Measurements from ENCODE around the gene RMI1.
"Not testable (repeated sequence)": the region's sequence is repeated elsewhere in the genome, so short reads cannot be mapped to it uniquely, and the experiment has no call there.

The RMI1 gene

DNA sequence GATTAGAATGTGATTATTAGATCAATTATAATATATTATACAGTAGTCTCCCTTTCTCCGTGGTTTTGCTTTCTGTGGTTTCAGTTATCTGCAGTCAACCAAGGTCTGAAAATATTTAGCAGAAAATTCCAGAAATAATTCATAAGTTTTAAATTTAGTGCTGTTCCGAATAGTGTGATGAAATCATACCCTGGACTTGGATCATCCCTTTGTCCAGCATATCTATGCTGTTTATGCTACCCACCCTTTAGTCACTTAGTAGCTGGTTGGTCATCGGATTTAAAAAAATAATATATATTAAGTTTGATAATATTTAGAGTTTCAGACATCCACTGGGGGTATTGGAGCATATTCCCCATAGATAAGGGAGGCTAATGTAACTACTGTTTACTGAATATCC is 19.6 kb downstream of the RMI1 start:
- H3K9me3 ChIP-seq (ENCODE audit: control insufficient read depth in 1 of 2, low read length in 2 of 2) = no peaks in the 10 kb centered on the region
- no peak overlapping the region for H3K4me3 ChIP-seq (ENCODE audit: low read depth in 1 of 2, low read length in 2 of 2)
- H3K9ac ChIP-seq (ENCODE audit: low read depth in 1 of 2, low read length in 2 of 2) = no peak overlapping the region
- peaks cover 0 to 3% of the 10 kb centered on the region in 2 donors for H3K36me3 ChIP-seq (ENCODE audit: control insufficient read depth in 1 of 2, insufficient read depth in 2 of 2, low read length in 2 of 2)
- peaks cover 0 to 21% of the 10 kb centered on the region in 2 donors for H3K4me1 ChIP-seq (ENCODE audit: control insufficient read depth in 1 of 2, insufficient read depth in 2 of 2, low read length in 2 of 2)
- H3K27ac ChIP-seq (ENCODE audit: low read depth, low read length) = no peak overlapping the region
- H3K27me3 ChIP-seq (ENCODE audit: control insufficient read depth in 1 of 2, insufficient read depth in 2 of 2, low read length in 2 of 2) = no peaks in the 10 kb centered on the region

DNA sequence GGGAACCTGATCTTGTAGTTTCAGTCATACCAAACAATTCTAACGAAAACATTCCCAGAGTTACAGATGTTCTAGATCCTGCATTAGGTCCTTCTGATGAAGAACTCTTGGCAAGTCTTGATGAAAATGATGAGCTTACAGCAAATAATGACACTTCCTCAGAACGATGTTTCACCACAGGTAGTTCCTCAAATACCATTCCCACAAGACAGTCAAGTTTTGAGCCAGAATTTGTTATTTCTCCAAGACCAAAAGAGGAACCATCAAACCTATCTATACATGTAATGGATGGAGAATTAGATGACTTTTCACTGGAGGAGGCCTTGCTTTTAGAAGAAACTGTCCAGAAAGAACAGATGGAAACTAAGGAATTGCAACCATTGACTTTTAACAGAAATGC is 21.0 kb downstream of the RMI1 start:
- H3K27me3 ChIP-seq (ENCODE audit: control insufficient read depth in 1 of 2, insufficient read depth in 2 of 2, low read length in 2 of 2) = no peaks in the 10 kb centered on the region
- no peak overlapping the region for H3K27ac ChIP-seq (ENCODE audit: low read depth, low read length)
- H3K4me3 ChIP-seq (ENCODE audit: low read depth in 1 of 2, low read length in 2 of 2) = no peak overlapping the region
- H3K9ac ChIP-seq (ENCODE audit: low read depth in 1 of 2, low read length in 2 of 2) = no peak overlapping the region
- H3K36me3 ChIP-seq (ENCODE audit: control insufficient read depth in 1 of 2, insufficient read depth in 2 of 2, low read length in 2 of 2) = peaks cover 0 to 3% of the 10 kb centered on the region in 2 donors
- no peaks in the 10 kb centered on the region for H3K9me3 ChIP-seq (ENCODE audit: control insufficient read depth in 1 of 2, low read length in 2 of 2)
- H3K4me1 ChIP-seq (ENCODE audit: control insufficient read depth in 1 of 2, insufficient read depth in 2 of 2, low read length in 2 of 2) = peaks cover 0 to 21% of the 10 kb centered on the region in 2 donors

DNA sequence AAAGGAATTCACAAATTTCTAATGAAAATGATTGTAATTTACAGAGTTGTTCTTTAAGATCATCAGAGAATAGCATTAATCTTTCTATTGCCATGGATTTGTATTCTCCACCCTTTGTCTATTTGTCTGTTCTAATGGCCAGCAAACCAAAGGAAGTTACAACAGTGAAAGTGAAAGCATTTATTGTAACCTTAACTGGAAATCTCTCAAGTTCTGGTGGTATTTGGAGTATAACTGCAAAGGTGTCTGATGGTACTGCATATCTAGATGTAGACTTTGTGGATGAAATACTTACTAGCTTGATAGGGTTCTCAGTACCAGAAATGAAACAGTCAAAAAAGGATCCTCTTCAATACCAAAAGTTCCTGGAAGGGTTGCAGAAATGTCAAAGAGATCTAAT is 21.7 kb downstream of the RMI1 start:
- Histone ChIP-seq H3K27me3 (ENCODE audit: control insufficient read depth in 1 of 2, insufficient read depth in 2 of 2, low read length in 2 of 2) (no peaks in the 10 kb centered on the region), H3K36me3 (ENCODE audit: control insufficient read depth in 1 of 2, insufficient read depth in 2 of 2, low read length in 2 of 2) (peaks cover 0 to 3% of the 10 kb centered on the region in 2 donors), H3K4me3 (ENCODE audit: low read depth in 1 of 2, low read length in 2 of 2) (no peak overlapping the region), H3K27ac (ENCODE audit: low read depth, low read length) (no peak overlapping the region), H3K9ac (ENCODE audit: low read depth in 1 of 2, low read length in 2 of 2) (no peak overlapping the region), H3K4me1 (ENCODE audit: control insufficient read depth in 1 of 2, insufficient read depth in 2 of 2, low read length in 2 of 2) (peaks cover 0 to 21% of the 10 kb centered on the region in 2 donors), H3K9me3 (ENCODE audit: control insufficient read depth in 1 of 2, low read length in 2 of 2) (no peaks in the 10 kb centered on the region)

DNA sequence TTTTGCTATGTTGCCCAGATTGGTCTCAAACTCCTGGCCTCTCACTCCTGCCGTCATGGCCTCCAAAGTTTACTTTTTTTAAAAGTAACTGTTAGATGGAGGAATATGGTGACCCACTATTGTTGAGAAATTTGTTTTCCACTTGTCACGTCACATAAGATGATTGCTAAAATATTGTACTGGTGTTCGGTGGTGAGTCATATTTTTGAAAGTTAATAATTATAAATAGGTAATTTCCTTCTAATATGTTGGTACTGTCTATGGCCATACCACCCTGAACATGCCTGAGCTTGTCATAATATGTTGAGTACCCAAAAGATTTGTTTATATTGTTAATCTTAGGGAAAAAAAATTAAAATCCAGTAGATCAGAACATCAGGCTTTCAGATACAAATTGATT is 22.6 kb downstream of the RMI1 start:
- H3K4me3 ChIP-seq (ENCODE audit: low read depth in 1 of 2, low read length in 2 of 2) = no peak overlapping the region
- H3K36me3 ChIP-seq (ENCODE audit: control insufficient read depth in 1 of 2, insufficient read depth in 2 of 2, low read length in 2 of 2) = peaks cover 0 to 3% of the 10 kb centered on the region in 2 donors
- H3K27ac ChIP-seq (ENCODE audit: low read depth, low read length) = no peak overlapping the region
- no peaks in the 10 kb centered on the region for H3K27me3 ChIP-seq (ENCODE audit: control insufficient read depth in 1 of 2, insufficient read depth in 2 of 2, low read length in 2 of 2)
- peaks cover 0 to 20% of the 10 kb centered on the region in 2 donors for H3K4me1 ChIP-seq (ENCODE audit: control insufficient read depth in 1 of 2, insufficient read depth in 2 of 2, low read length in 2 of 2)
- no peak overlapping the region for H3K9ac ChIP-seq (ENCODE audit: low read depth in 1 of 2, low read length in 2 of 2)
- H3K9me3 ChIP-seq (ENCODE audit: control insufficient read depth in 1 of 2, low read length in 2 of 2) = no peaks in the 10 kb centered on the region

DNA sequence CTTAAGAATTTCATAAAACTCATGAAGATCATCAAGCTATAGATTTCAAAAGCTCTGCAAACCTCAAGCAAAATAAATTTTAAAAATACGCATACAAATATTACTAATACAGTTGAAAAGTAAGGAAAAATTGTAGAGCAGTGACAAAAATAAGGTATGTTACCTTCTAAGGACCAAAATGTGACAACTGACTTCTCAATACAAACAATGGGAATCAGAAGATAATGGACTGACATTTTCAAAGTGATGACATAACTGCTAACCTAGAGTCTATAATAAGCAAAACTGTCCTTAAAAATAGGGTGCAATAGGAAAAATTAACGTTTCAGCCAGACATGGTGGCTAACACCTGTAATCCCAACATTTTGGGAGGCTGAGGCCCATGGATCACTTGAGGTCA is 27.1 kb downstream of the RMI1 start:
- H3K9ac ChIP-seq (ENCODE audit: low read depth in 1 of 2, low read length in 2 of 2) = no peak overlapping the region
- H3K27ac ChIP-seq (ENCODE audit: low read depth, low read length) = no peak overlapping the region
- H3K9me3 ChIP-seq (ENCODE audit: control insufficient read depth in 1 of 2, low read length in 2 of 2) = no peaks in the 10 kb centered on the region
- H3K4me3 ChIP-seq (ENCODE audit: low read depth in 1 of 2, low read length in 2 of 2) = no peak overlapping the region
- no peaks in the 10 kb centered on the region for H3K27me3 ChIP-seq (ENCODE audit: control insufficient read depth in 1 of 2, insufficient read depth in 2 of 2, low read length in 2 of 2)
- H3K4me1 ChIP-seq (ENCODE audit: control insufficient read depth in 1 of 2, insufficient read depth in 2 of 2, low read length in 2 of 2) = peaks cover 0 to 10% of the 10 kb centered on the region in 2 donors
- no peaks in the 10 kb centered on the region for H3K36me3 ChIP-seq (ENCODE audit: control insufficient read depth in 1 of 2, insufficient read depth in 2 of 2, low read length in 2 of 2)

DNA sequence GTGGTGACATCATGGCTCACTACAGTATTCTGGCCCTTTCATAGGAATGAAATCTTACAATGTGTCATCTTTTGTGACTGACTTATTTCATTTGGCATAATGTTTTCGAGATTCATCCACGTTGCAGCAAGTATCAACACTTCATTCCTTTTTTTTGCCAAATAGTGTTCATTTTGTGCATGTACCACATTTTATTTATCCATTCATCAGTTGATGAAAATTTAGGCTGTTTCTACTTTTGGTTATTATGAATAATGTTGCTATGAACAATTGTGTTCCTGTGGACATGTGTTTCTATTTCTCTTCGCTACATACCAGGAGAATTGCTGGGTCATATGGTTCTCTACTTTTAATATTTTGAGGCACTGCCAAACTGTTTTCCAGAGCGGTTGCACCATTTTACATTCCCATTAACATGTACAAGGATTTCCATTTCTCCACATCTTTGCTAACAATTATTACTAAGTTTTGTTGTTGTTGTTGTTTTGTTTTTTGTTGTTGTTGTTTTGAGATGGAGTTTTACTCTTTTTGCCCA is 43.5 kb downstream of the RMI1 start:
- H3K9ac ChIP-seq (ENCODE audit: low read depth in 1 of 2, low read length in 2 of 2) = no peak overlapping the region
- H3K9me3 ChIP-seq (ENCODE audit: control insufficient read depth in 1 of 2, low read length in 2 of 2) = no peaks in the 10 kb centered on the region
- no peak overlapping the region for H3K27ac ChIP-seq (ENCODE audit: low read depth, low read length)
- H3K4me3 ChIP-seq (ENCODE audit: low read depth in 1 of 2, low read length in 2 of 2) = no peak overlapping the region
- no peaks in the 10 kb centered on the region for H3K27me3 ChIP-seq (ENCODE audit: control insufficient read depth in 1 of 2, insufficient read depth in 2 of 2, low read length in 2 of 2)
- H3K36me3 ChIP-seq (ENCODE audit: control insufficient read depth in 1 of 2, insufficient read depth in 2 of 2, low read length in 2 of 2) = no peaks in the 10 kb centered on the region
- H3K4me1 ChIP-seq (ENCODE audit: control insufficient read depth in 1 of 2, insufficient read depth in 2 of 2, low read length in 2 of 2) = no peaks in the 10 kb centered on the region

DNA sequence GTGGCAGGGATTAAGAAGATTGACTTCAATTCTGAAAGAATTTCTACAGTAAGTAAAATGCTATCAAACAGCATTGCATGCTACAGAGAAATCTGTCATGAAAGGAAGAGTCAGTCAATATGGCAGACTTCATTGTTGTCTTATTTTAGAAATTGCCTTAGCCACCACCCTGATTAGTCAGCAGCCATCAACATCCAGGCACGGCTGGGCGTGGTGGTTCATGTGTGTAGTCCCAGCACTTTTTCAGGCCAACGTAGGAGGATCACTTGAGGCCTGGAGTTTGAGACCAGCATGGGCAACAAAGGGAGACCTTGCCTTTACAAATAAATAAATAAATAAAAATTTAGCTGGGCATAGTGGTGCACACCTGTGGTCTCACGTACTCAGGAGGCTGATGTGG is 46.6 kb downstream of the RMI1 start:
- Histone ChIP-seq H3K9ac (ENCODE audit: low read depth in 1 of 2, low read length in 2 of 2) (no peak overlapping the region), H3K4me3 (ENCODE audit: low read depth in 1 of 2, low read length in 2 of 2) (no peak overlapping the region), H3K9me3 (ENCODE audit: control insufficient read depth in 1 of 2, low read length in 2 of 2) (no peaks in the 10 kb centered on the region), H3K36me3 (ENCODE audit: control insufficient read depth in 1 of 2, insufficient read depth in 2 of 2, low read length in 2 of 2) (no peaks in the 10 kb centered on the region), H3K27me3 (ENCODE audit: control insufficient read depth in 1 of 2, insufficient read depth in 2 of 2, low read length in 2 of 2) (no peaks in the 10 kb centered on the region), H3K4me1 (ENCODE audit: control insufficient read depth in 1 of 2, insufficient read depth in 2 of 2, low read length in 2 of 2) (no peaks in the 10 kb centered on the region), H3K27ac (ENCODE audit: low read depth, low read length) (no peak overlapping the region)

DNA sequence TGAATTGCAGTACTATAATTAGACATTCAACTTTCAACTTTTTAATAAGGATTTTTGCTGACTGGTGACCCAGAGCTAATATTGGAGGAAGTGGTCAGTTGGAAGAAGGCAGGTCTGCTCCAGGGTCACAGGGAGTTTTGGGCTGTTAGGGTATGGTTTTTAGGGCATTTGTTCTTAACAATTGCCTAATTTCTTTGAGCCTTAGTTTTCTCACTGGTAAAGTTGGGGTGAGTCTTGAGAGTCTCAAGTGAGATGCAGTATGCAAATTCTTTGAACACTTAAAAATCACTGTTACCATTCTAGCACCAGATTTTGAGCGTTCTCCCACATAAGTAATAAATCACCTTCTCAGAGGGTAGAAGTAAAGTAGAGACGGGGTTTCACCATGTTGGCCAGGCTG is 50.9 kb downstream of the RMI1 start:
- Histone ChIP-seq H3K27ac (ENCODE audit: low read depth, low read length) (no peak overlapping the region), H3K36me3 (ENCODE audit: control insufficient read depth in 1 of 2, insufficient read depth in 2 of 2, low read length in 2 of 2) (no peaks in the 10 kb centered on the region), H3K9me3 (ENCODE audit: control insufficient read depth in 1 of 2, low read length in 2 of 2) (no peaks in the 10 kb centered on the region)

DNA sequence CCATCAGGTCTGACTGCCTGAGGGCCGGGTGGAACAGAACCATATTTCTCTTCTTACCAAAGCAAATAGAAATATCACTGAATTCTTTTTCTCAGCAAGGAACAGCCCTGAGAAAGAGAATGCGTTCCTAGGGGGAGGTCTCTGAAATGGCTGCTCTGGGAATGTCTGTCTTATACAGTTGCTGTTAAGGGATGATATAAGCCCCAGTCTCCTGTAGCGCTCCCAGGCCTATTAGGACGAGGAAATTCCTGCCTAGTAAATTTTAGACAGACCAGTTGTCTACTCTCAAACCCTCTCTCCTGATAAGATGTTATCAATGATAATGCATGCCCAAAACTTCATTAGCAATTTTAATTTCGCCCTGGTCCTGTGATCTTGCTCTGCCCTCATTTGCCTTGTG is 61.3 kb downstream of the RMI1 start:
- H3K9me3 ChIP-seq (ENCODE audit: control insufficient read depth in 1 of 2, low read length in 2 of 2); H3K36me3 ChIP-seq (ENCODE audit: control insufficient read depth in 1 of 2, insufficient read depth in 2 of 2, low read length in 2 of 2); H3K27me3 ChIP-seq (ENCODE audit: control insufficient read depth in 1 of 2, insufficient read depth in 2 of 2, low read length in 2 of 2); H3K27ac ChIP-seq (ENCODE audit: low read depth, low read length); H3K4me1 ChIP-seq (ENCODE audit: control insufficient read depth in 1 of 2, insufficient read depth in 2 of 2, low read length in 2 of 2); H3K4me3 ChIP-seq (ENCODE audit: low read depth in 1 of 2, low read length in 2 of 2); H3K9ac ChIP-seq (ENCODE audit: low read depth in 1 of 2, low read length in 2 of 2): not testable (repeated sequence)

More for the DNA sequence above, 50.9 kb downstream of the RMI1 start:
- Histone ChIP-seq H3K9ac (ENCODE audit: low read depth in 1 of 2, low read length in 2 of 2) (no peak overlapping the region), H3K4me1 (ENCODE audit: control insufficient read depth in 1 of 2, insufficient read depth in 2 of 2, low read length in 2 of 2) (no peaks in the 10 kb centered on the region), H3K27me3 (ENCODE audit: control insufficient read depth in 1 of 2, insufficient read depth in 2 of 2, low read length in 2 of 2) (no peaks in the 10 kb centered on the region), H3K4me3 (ENCODE audit: low read depth in 1 of 2, low read length in 2 of 2) (no peak overlapping the region)

DNA sequence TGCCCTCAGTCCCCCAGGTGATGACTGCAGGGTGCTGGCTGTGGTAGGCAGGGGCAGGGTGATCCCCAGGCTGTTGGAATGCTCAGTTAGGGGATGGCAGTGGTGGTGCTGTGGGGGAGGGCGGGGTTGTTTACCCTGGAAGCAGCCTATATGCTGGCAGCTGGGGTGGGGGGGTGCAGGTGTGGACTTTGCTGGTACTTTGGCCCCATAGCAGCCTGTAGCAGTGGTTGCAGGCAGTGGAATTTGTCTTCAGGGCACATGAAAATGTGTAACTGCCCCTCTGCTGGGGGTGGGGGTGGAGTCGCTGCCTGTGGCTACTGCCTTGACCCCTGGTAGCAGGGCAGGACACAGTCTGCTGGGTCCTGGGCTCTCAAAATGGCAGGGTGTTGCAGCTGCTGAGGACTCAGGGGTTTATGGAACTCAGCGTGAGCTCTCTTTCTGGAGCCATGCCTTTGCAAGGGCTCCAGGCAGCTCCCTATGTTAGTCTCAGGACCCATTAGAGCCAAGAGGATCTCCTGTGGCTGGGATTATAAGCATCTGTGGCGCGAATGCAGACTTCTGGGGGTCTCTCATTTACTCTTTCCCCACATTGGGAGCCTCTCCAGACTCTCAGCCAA is 65.0 kb downstream of the RMI1 start:
- Histone ChIP-seq H3K27ac (ENCODE audit: low read depth, low read length) (no peak overlapping the region), H3K9ac (ENCODE audit: low read depth in 1 of 2, low read length in 2 of 2) (no peak overlapping the region), H3K4me3 (ENCODE audit: low read depth in 1 of 2, low read length in 2 of 2) (no peak overlapping the region), H3K9me3 (ENCODE audit: control insufficient read depth in 1 of 2, low read length in 2 of 2) (no peaks in the 10 kb centered on the region), H3K36me3 (ENCODE audit: control insufficient read depth in 1 of 2, insufficient read depth in 2 of 2, low read length in 2 of 2) (no peaks in the 10 kb centered on the region), H3K27me3 (ENCODE audit: control insufficient read depth in 1 of 2, insufficient read depth in 2 of 2, low read length in 2 of 2) (no peaks in the 10 kb centered on the region), H3K4me1 (ENCODE audit: control insufficient read depth in 1 of 2, insufficient read depth in 2 of 2, low read length in 2 of 2) (no peaks in the 10 kb centered on the region)
